Nephron progenitor cell (in vitro differentiated cells): ENCODE results near the gene CDH4.

Experiments used
- DNase-seq: peaks from one replicate; pipeline ENCODE4 v3.0.0; 2021
- H3K27ac Mint-ChIP-seq: 2 replicates; pipeline ENCODE4 v1.8.0; 2021; ENCODE audit warnings: mild to moderate bottlenecking, moderate library complexity, mixed read lengths
- H3K27me3 Mint-ChIP-seq: 2 replicates; pipeline ENCODE4 v1.8.0; 2021; ENCODE audit warnings: mild to moderate bottlenecking, low read depth, mixed read lengths; ENCODE audit not compliant: poor library complexity
- H3K36me3 Mint-ChIP-seq: 2 replicates; pipeline ENCODE4 v1.8.0; 2021; ENCODE audit warnings: low read depth, mixed read lengths
- H3K4me1 Mint-ChIP-seq: 2 replicates; pipeline ENCODE4 v1.8.0; 2021; ENCODE audit warnings: mixed read lengths
- H3K4me3 Mint-ChIP-seq: 2 replicates; pipeline ENCODE4 v1.8.0; 2021; ENCODE audit warnings: mild to moderate bottlenecking, moderate library complexity, mixed read lengths
- H3K9me3 Mint-ChIP-seq: 2 replicates; pipeline ENCODE4 v1.8.0; 2021; ENCODE audit warnings: mild to moderate bottlenecking, moderate library complexity, mixed read lengths
- CTCF ChIP-seq: fragments of 200-600 bp; sonication (generic); IDR thresholded peaks from 2 replicates; pipeline ENCODE4 v1.5.0; 2021; ENCODE audit warnings: antibody characterized with exemption

CDH4 gene

GRCh38 chr20:61801428-61801827, 549.4 kb downstream of the CDH4 start:
- DNase-seq: no peak
- H3K4me1 Mint-ChIP-seq: peaks cover 29% of the 10 kb centered on the region
- no peaks in the 10 kb centered on the region for H3K36me3 Mint-ChIP-seq
- no peak for TF ChIP-seq CTCF
- no peak overlapping the region for H3K4me3 Mint-ChIP-seq
- peaks cover 27% of the 10 kb centered on the region for H3K27me3 Mint-ChIP-seq
- no peak overlapping the region for H3K27ac Mint-ChIP-seq
- H3K9me3 Mint-ChIP-seq: no peaks in the 10 kb centered on the region

- DNase-seq: no peak
- Mint-ChIP-seq H3K4me3 (no peak overlapping the region), H3K36me3 (no peaks in the 10 kb centered on the region), H3K27ac (no peak overlapping the region), H3K4me1 (peaks cover 29% of the 10 kb centered on the region), H3K27me3 (peaks cover 27% of the 10 kb centered on the region), H3K9me3 (no peaks in the 10 kb centered on the region)
- no peak for TF ChIP-seq CTCF
Observed at GRCh38 chr20:61801857-61802442, 549.9 kb downstream of the CDH4 start.

GRCh38 chr20:61802721-61803311, 550.8 kb downstream of the CDH4 start:
- DNase-seq: no peak
- Mint-ChIP-seq H3K4me1 (peaks cover 29% of the 10 kb centered on the region), H3K27ac (peak overlapping the region; percentile 94), H3K9me3 (no peaks in the 10 kb centered on the region), H3K4me3 (no peak overlapping the region), H3K27me3 (peaks cover 27% of the 10 kb centered on the region), H3K36me3 (no peaks in the 10 kb centered on the region)
- no peak for TF ChIP-seq CTCF

- Mint-ChIP-seq H3K36me3 (no peaks in the 10 kb centered on the region), H3K4me3 (peak overlapping the region; percentile 58), H3K9me3 (no peaks in the 10 kb centered on the region), H3K27me3 (peaks cover 27% of the 10 kb centered on the region), H3K27ac (peak overlapping the region; percentile 94), H3K4me1 (peaks cover 32% of the 10 kb centered on the region)
- no peak for DNase-seq
- TF ChIP-seq CTCF: no peak
Observed at GRCh38 chr20:61803416-61803914, 551.4 kb downstream of the CDH4 start.

- peaks cover 35% of the 10 kb centered on the region for H3K4me1 Mint-ChIP-seq
- peak overlapping the region; percentile 94 for H3K27ac Mint-ChIP-seq
- H3K36me3 Mint-ChIP-seq: no peaks in the 10 kb centered on the region
- peaks cover 30% of the 10 kb centered on the region for H3K27me3 Mint-ChIP-seq
- no peak for TF ChIP-seq CTCF
- H3K9me3 Mint-ChIP-seq: no peaks in the 10 kb centered on the region
- H3K4me3 Mint-ChIP-seq: peak overlapping the region; percentile 58
- no peak for DNase-seq
Observed at GRCh38 chr20:61803915-61804751, 552.1 kb downstream of the CDH4 start.
